Measurements from ENCODE around the gene PHLDA3. TPM values are rescaled to one million over a fixed set of nuclear protein-coding genes. Genes with fewer than 3 reads are reported as not detected.

PHLDA3 gene
- total RNA-seq, 1 donor from 2014 or later = 87.5 TPM

GRCh38 chr1:201450721-201451291 is 18.2 kb downstream of the PHLDA3 start:
- no peak overlapping the region for H3K4me3 Mint-ChIP-seq
- peak in 1 of 2 experiments; percentile 69 for DNase-seq (ENCODE audit: low spot score in 2 of 2, unreplicated experiment in 2 of 2)
- no peaks in the 10 kb centered on the region for H3K27me3 Mint-ChIP-seq (ENCODE audit: low read depth)
- H3K27ac Mint-ChIP-seq = no peak overlapping the region
- TF ChIP-seq, protein P1, sequence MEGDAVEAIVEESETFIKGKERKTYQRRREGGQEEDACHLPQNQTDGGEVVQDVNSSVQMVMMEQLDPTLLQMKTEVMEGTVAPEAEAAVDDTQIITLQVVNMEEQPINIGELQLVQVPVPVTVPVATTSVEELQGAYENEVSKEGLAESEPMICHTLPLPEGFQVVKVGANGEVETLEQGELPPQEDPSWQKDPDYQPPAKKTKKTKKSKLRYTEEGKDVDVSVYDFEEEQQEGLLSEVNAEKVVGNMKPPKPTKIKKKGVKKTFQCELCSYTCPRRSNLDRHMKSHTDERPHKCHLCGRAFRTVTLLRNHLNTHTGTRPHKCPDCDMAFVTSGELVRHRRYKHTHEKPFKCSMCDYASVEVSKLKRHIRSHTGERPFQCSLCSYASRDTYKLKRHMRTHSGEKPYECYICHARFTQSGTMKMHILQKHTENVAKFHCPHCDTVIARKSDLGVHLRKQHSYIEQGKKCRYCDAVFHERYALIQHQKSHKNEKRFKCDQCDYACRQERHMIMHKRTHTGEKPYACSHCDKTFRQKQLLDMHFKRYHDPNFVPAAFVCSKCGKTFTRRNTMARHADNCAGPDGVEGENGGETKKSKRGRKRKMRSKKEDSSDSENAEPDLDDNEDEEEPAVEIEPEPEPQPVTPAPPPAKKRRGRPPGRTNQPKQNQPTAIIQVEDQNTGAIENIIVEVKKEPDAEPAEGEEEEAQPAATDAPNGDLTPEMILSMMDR (IDR thresholded peaks at IDR 0.05; ENCODE audit: unreplicated experiment) = no peak
- no peaks in the 10 kb centered on the region for H3K36me3 Mint-ChIP-seq
- H3K9me3 Mint-ChIP-seq = no peaks in the 10 kb centered on the region
- H3K4me1 Mint-ChIP-seq = peaks cover 34% of the 10 kb centered on the region

DNA sequence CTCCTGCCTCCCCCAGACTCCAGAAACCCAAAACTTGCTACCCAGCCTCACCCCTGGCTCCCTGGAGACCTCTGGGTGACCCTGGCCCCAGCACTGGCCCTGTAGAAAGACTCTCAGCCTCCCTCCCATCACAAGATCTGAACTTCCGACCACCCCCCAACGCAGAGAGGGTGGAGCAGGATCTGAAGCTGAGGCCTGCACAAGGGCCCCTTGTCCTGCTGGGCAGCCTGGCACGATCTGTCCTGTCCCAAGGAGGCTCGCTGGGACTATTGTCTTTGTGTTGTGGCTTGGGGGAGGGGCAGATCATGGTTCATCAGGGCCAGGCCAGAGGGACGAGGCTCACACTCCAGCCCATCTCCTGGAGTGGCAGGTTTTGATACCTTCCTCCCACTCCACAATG is 20.0 kb downstream of the PHLDA3 start:
- no peak overlapping the region for H3K27ac Mint-ChIP-seq
- H3K4me3 Mint-ChIP-seq = no peak overlapping the region
- H3K9me3 Mint-ChIP-seq = no peaks in the 10 kb centered on the region
- H3K27me3 Mint-ChIP-seq (ENCODE audit: low read depth) = no peaks in the 10 kb centered on the region
- H3K4me1 Mint-ChIP-seq = peaks cover 31% of the 10 kb centered on the region
- TF ChIP-seq, protein P1 (IDR thresholded peaks at IDR 0.05; ENCODE audit: unreplicated experiment) = no peak
- no peak for DNase-seq (ENCODE audit: low spot score in 2 of 2, unreplicated experiment in 2 of 2)
- H3K36me3 Mint-ChIP-seq = no peaks in the 10 kb centered on the region

- peaks cover 31% of the 10 kb centered on the region for H3K4me1 Mint-ChIP-seq
- H3K9me3 Mint-ChIP-seq = no peaks in the 10 kb centered on the region
- no peaks in the 10 kb centered on the region for H3K36me3 Mint-ChIP-seq
- no peak overlapping the region for H3K27ac Mint-ChIP-seq
- DNase-seq (ENCODE audit: low spot score in 2 of 2, unreplicated experiment in 2 of 2) = peak; percentile 56 to 64
- no peaks in the 10 kb centered on the region for H3K27me3 Mint-ChIP-seq (ENCODE audit: low read depth)
- TF ChIP-seq, protein P1 (IDR thresholded peaks at IDR 0.05; ENCODE audit: unreplicated experiment) = peak; percentile 87
- no peak overlapping the region for H3K4me3 Mint-ChIP-seq
These were observed 20.8 kb downstream of the PHLDA3 start for GRCh38 chr1:201447903-201448871.

- Mint-ChIP-seq H3K36me3 (peaks cover 3% of the 10 kb centered on the region), H3K4me1 (peaks cover 18% of the 10 kb centered on the region), H3K27ac (no peak overlapping the region), H3K27me3 (ENCODE audit: low read depth) (no peaks in the 10 kb centered on the region), H3K9me3 (peaks cover 14% of the 10 kb centered on the region), H3K4me3 (no peak overlapping the region)
- DNase-seq (ENCODE audit: low spot score in 2 of 2, unreplicated experiment in 2 of 2) = no peak
- TF ChIP-seq, protein P1 (IDR thresholded peaks at IDR 0.05; ENCODE audit: unreplicated experiment) = no peak
These were observed 23.7 kb downstream of the PHLDA3 start for GRCh38 chr1:201445310-201445709.

- TF ChIP-seq, protein P1 (IDR thresholded peaks at IDR 0.05; ENCODE audit: unreplicated experiment) = no peak
- DNase-seq (ENCODE audit: low spot score in 2 of 2, unreplicated experiment in 2 of 2) = no peak
- no peak overlapping the region for H3K27ac Mint-ChIP-seq
- H3K4me1 Mint-ChIP-seq = peaks cover 15% of the 10 kb centered on the region
- H3K9me3 Mint-ChIP-seq = peaks cover 14% of the 10 kb centered on the region
- no peak overlapping the region for H3K4me3 Mint-ChIP-seq
- H3K27me3 Mint-ChIP-seq (ENCODE audit: low read depth) = no peaks in the 10 kb centered on the region
- H3K36me3 Mint-ChIP-seq = peaks cover 3% of the 10 kb centered on the region
These were observed 24.2 kb downstream of the PHLDA3 start for GRCh38 chr1:201444792-201445191.
